Neural progenitor cell (in vitro differentiated cells): ENCODE results near the gene KIAA1958.

Source experiments
- CTCF ChIP-seq: fragments of 200-600 bp; sonication (generic); IDR thresholded peaks from 2 replicates; pipeline ENCODE4 v1.5.1; 2017; ENCODE audit warnings: antibody characterized with exemption, mild to moderate bottlenecking
- EZH2 ChIP-seq: fragments of 200-600 bp; sonication (generic); IDR thresholded peaks from 2 replicates; pipeline ENCODE4 v1.6.1; 2017; ENCODE audit warnings: antibody characterized with exemption, mild to moderate bottlenecking, moderate library complexity
- EZH2phosphoT487 ChIP-seq: fragments of 200-600 bp; sonication (generic); IDR thresholded peaks from 2 replicates; pipeline ENCODE4 v1.6.1; 2017; ENCODE audit warnings: antibody characterized with exemption

DNA sequence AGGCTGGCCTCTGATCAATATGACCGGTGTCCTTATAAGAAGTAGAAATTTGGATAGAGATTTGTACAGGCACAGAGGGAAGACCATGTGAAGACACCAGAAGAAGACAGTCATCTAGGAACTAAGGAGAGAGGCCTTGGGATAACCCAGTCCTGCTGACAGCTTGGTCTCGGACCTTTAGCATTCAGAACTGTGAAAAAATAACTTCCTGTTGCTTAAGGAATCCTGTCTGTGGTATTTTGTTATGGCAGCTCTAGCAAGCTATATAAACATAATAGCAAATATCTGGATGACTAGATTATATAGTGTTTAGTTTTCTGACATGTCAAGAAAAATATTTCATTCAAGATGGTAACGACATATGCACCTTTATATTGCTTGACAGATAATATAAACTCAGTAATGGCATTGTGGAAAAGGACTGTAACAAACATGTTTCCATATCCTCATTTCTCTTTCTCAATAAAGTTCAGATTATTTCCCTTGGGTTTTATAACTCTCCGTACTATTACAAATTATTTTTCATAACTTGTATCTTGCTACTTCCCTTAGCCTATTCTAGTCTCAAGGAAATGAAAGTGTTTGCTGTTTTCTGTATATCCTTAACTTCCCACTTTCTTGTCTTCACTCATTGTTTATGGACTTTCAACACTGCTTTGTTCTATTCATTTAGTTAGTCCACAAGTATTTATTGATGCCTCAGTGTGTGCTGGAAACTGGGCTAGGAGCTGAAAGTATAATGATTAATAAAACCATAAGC is 62.4 kb downstream of the KIAA1958 start:
- TF ChIP-seq EZH2phosphoT487 (no peak), CTCF (no peak), EZH2 (no peak)
